Lower leg skin (tissue), 4 donors: ENCODE data around the gene TMEM31. TPM values are rescaled to one million over a fixed set of nuclear protein-coding genes. Genes with fewer than 3 reads are reported as not detected.

Experiments
- DNase-seq, 2 donors: peaks; one replicate each; pipeline ENCODE4 v3.0.0-alpha.2; 2019; ENCODE audit warnings: low spot score in 2 of 2
- H3K4me3 ChIP-seq: fragments of 200-600 bp; sonication (generic); 2 replicates; pipeline ENCODE4 v1.5.1; 2017; ENCODE audit warnings: mild to moderate bottlenecking, low read depth; ENCODE audit not compliant: poor library complexity, severe bottlenecking
- POLR2A ChIP-seq, 2 donors: fragments of 450-650 bp; IDR thresholded peaks; one replicate each; pipeline ENCODE4 v1.6.1; 2016 to 2017; ENCODE audit warnings: antibody characterized with exemption in 2 of 2, mild to moderate bottlenecking in 1 of 2, moderate library complexity in 1 of 2
- WGBS, 2 donors: methylation state at CpG; one replicate each; pipeline ENCODE4 v1.1.5; 2018; 5-methylcytosine and 5-hydroxymethylcytosine counted together
- intact Hi-C: fragments of 100-400 bp; cut with DNase I; formaldehyde crosslinking; loops from one replicate; pipeline ENCODE4 v1.15.0; 2023; ENCODE audit warnings: low total_unique reads
- total RNA-seq, 4 donors: library from RNA; depleted of rRNA; stranded (reverse); fragments of >200 nt; gene quantifications; one replicate each; pipeline ENCODE4 v1.1.0, GENCODE V29; 2016
- TF ChIP-seq, protein P1 (sequence below), 3 donors: fragments of 450-650 bp; IDR thresholded peaks; one replicate each; pipeline ENCODE4 v1.5.1; 2016; ENCODE audit warnings: antibody characterized with exemption in 3 of 3, mild to moderate bottlenecking in 3 of 3, moderate library complexity in 2 of 3

Gene TMEM31
- total RNA-seq, 4 donors from 2014 or later: not detected

DNA sequence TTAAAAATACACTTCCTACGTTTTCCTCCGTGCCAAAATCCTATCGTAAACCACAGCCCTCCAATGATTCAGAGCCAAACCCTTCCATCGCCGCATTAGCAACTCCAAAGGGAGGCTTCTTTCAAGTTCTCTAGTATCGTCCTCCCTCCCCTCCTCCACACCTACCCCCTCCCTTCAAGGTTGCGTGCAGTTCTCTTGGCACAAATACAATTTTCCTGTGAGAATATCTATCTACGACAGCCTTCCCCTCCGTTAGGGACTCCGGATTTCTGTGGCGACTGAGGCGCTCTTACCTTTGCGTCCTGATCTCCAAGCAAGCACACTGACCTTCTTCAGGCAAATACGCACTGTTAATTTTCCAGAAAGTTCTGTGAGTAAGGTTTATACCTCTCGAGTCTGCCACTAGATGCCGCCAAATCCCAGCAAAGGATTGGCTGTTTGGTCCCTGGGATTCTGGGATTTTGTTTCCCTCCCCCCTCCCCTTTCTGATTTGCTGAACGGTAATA lies 23.0 kb upstream of the TMEM31 start:
- intact Hi-C loops: no loop called here
- WGBS, 2 donors: 0 to 18% methylated on average over 17 of the region's 17 CpGs
- DNase-seq: peak; percentile 53 to 87

DNA sequence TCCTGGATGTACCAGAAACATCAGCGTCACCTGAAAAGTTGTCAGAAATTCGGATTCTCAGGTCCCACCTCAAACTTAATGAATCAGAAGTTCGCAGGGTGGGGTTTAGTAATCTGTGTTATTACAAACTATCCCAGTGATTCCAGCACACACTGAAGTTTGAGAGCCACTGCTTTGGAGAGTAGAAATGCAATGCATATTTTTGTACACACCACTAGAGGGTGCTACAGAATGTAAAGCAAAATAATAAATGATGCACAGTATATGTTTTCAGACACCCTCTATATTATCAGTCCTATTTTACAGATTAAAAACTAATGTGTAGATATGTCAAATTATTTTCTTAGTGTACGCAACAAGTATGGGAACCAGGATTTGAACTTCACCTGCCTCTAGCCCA lies 21.8 kb upstream of the TMEM31 start:
- 29 to 43% methylated on average over 4 of the region's 4 CpGs for WGBS, 2 donors
- H3K4me3 ChIP-seq: no peak overlapping the region
- no peak for DNase-seq
- TF ChIP-seq, protein P1, sequence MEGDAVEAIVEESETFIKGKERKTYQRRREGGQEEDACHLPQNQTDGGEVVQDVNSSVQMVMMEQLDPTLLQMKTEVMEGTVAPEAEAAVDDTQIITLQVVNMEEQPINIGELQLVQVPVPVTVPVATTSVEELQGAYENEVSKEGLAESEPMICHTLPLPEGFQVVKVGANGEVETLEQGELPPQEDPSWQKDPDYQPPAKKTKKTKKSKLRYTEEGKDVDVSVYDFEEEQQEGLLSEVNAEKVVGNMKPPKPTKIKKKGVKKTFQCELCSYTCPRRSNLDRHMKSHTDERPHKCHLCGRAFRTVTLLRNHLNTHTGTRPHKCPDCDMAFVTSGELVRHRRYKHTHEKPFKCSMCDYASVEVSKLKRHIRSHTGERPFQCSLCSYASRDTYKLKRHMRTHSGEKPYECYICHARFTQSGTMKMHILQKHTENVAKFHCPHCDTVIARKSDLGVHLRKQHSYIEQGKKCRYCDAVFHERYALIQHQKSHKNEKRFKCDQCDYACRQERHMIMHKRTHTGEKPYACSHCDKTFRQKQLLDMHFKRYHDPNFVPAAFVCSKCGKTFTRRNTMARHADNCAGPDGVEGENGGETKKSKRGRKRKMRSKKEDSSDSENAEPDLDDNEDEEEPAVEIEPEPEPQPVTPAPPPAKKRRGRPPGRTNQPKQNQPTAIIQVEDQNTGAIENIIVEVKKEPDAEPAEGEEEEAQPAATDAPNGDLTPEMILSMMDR (IDR thresholded peaks at IDR 0.05): no peak
- TF ChIP-seq POLR2A (IDR thresholded peaks at IDR 0.05): no peak
- intact Hi-C loops: no loop called here

More for the DNA sequence above, 23.0 kb upstream of the TMEM31 start:
- TF ChIP-seq POLR2A (IDR thresholded peaks at IDR 0.05): no peak
- TF ChIP-seq, protein P1 (IDR thresholded peaks at IDR 0.05): no peak
- peak overlapping the region; percentile 32 for H3K4me3 ChIP-seq

DNA sequence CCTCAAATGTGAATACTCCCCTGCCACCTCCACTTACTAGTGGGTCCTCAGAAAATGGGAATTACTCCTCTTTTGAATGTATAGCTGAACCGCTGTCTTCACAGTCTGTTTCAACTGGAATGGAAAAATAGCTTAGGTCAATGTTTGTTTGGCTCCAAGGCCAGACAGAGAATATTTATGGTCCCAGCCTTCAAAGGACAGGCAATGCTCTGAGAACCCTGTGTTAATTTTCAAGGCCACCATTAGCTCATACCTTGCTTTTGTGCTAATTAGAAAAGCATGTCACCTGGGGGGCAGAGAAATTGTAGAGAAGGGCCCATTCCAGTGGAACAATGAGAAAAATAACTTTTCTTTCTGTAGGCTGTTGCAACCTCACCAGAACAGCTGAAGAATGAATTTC lies 19.6 kb upstream of the TMEM31 start:
- WGBS, 2 donors: 78 to 94% methylated on average over 1 of the region's 1 CpG
- intact Hi-C loops: no loop called here
- DNase-seq: no peak
- H3K4me3 ChIP-seq: no peak overlapping the region
- TF ChIP-seq, protein P1 (IDR thresholded peaks at IDR 0.05): no peak
- TF ChIP-seq POLR2A (IDR thresholded peaks at IDR 0.05): no peak

DNA sequence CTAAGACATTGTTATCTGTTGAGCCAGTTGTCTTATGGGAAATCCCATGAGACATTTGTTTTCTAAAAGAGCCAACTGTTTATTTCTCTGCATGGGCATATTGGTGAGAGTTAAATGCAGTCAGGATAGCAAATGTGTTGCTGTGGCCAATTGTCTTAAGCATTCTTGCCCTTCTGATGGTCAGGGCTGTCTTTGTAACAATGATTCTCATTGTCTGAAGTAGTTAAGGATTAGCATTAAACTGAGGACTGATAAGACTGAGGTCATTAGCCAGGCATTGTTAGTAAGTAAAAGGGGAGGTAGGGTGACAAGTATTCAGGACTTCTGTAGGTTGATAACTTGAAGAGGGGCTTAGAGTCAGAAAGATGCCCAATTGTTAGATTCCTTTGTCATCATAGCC lies 13.0 kb upstream of the TMEM31 start:
- intact Hi-C loops: no loop called here
- DNase-seq: no peak
- no peak for TF ChIP-seq POLR2A (IDR thresholded peaks at IDR 0.05)
- TF ChIP-seq, protein P1 (IDR thresholded peaks at IDR 0.05): no peak
- no peak overlapping the region for H3K4me3 ChIP-seq

DNA sequence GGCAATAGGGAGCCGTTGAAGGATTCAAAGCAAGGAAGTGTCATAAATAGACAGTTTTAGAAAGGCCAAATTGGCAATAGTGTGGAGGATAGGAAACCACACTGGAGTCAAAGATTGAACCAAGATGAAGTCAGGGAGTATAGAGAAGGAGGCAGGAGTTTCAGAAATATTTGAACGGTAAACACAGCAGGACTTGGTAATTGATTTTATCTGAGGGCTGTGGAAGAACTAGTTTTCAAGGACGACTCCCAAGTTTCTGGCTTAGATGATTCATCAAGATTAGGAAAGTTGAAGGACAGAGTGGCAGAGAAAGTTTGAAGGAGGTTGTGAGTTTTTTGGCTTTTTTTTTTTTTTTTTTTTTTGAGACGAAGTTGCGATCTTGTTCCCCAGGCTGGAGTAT lies 11.5 kb upstream of the TMEM31 start:
- TF ChIP-seq, protein P1 (IDR thresholded peaks at IDR 0.05): no peak
- no peak for TF ChIP-seq POLR2A (IDR thresholded peaks at IDR 0.05)
- DNase-seq: no peak
- WGBS, 2 donors: 62 to 70% methylated on average over 5 of the region's 5 CpGs
- intact Hi-C loops: no loop called here
- H3K4me3 ChIP-seq: no peak overlapping the region

DNA sequence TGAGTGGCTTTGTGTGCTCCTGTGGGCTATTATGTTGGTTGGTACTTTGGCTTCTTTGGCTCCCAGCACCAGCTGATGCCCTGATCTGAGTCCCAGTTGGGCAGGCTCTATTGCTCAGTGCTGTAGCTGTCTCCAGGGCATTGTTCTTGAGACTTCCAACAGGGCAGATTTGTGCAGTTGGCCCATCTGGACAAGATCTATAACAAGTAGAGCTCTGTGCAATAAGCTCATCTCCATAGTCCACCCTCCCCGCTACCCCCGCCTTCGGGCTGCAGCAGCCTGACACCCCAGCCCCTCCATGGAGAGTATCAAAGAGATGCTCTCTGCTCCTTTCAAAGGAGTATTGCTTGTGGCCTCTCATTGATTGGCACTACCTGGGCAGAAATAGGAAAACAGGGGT lies 5.8 kb upstream of the TMEM31 start:
- TF ChIP-seq POLR2A (IDR thresholded peaks at IDR 0.05): no peak
- TF ChIP-seq, protein P1 (IDR thresholded peaks at IDR 0.05): no peak
- H3K4me3 ChIP-seq: no peak overlapping the region
- intact Hi-C loops: no loop called here
- no peak for DNase-seq
- WGBS, 2 donors: 96 to 98% methylated on average over 3 of the region's 3 CpGs
